HEK293 (cell line): ENCODE measurements around the gene GUF1.

Source experiments
- HOXA7 ChIP-seq: sonication (generic); formaldehyde crosslinking; IDR thresholded peaks from 2 replicates; pipeline ENCODE4 v1.8.1; 2022; ENCODE audit warnings: missing genetic modification reagents, borderline replicate concordance
- PRDM1 ChIP-seq: fragments of 450-650 bp; formaldehyde crosslinking; IDR thresholded peaks from 2 replicates; pipeline ENCODE4; 2016; ENCODE audit warnings: missing biosample characterization, missing genetic modification characterization
- YY1 ChIP-seq: fragments of 450-650 bp; formaldehyde crosslinking; IDR thresholded peaks from 2 replicates; pipeline ENCODE4 v1.5.1; 2018; ENCODE audit warnings: missing biosample characterization, missing genetic modification characterization
- ZFP37 ChIP-seq: fragments of 450-650 bp; formaldehyde crosslinking; IDR thresholded peaks from 2 replicates; pipeline ENCODE4 v1.5.1; 2016; ENCODE audit warnings: missing biosample characterization, missing genetic modification characterization
- ZNF558 ChIP-seq: fragments of 450-650 bp; formaldehyde crosslinking; IDR thresholded peaks from 2 replicates; pipeline ENCODE4 v1.5.1; 2016; ENCODE audit warnings: missing biosample characterization, missing genetic modification characterization
- ZNF596 ChIP-seq: fragments of 450-650 bp; IDR thresholded peaks from 2 replicates; pipeline ENCODE4 v1.5.0; 2018; ENCODE audit warnings: missing biosample characterization, mild to moderate bottlenecking, missing genetic modification characterization, moderate library complexity
- ZSCAN16 ChIP-seq: fragments of 450-650 bp; formaldehyde crosslinking; IDR thresholded peaks from 2 replicates; pipeline ENCODE4 v1.5.1; 2016; ENCODE audit warnings: missing biosample characterization, missing genetic modification characterization
- TF ChIP-seq, protein P1 (sequence below): fragments of 450-650 bp; formaldehyde crosslinking; IDR thresholded peaks from 2 replicates; pipeline ENCODE4 v1.5.1; 2016; ENCODE audit warnings: missing biosample characterization, missing genetic modification characterization
- TF ChIP-seq, protein P2 (sequence below): fragments of 450-650 bp; formaldehyde crosslinking; IDR thresholded peaks from 2 replicates; pipeline ENCODE4 v1.5.1; 2017; ENCODE audit warnings: missing biosample characterization, mild to moderate bottlenecking, missing genetic modification characterization, moderate library complexity
- TF ChIP-seq, protein P3 (sequence below): fragments of 450-650 bp; formaldehyde crosslinking; IDR thresholded peaks from 2 replicates; pipeline ENCODE4 v1.5.1; 2016; ENCODE audit warnings: missing biosample characterization, missing genetic modification characterization
- TF ChIP-seq, protein P4 (sequence below): fragments of 450-650 bp; formaldehyde crosslinking; IDR thresholded peaks from 2 replicates; pipeline ENCODE4 v1.5.1; 2016; ENCODE audit warnings: missing biosample characterization, missing genetic modification characterization

DNA sequence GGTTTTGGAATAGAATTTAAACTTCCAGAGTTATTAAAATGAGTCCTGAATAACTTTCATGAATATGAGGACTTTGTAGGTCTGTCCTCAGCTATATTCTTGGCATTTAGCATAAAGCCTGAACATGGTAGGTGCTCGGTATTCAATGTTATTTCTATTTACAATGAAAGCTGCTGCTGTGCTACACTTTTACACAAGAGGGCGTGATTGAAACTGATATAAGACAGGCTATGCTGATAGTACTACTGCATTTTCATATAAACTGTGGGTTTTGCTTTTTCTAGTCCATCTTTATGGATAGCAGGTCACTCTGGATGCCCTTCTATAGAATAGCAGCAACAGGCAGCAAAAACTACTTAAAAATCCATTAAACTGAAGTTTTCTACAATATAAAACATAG, 60.4 kb downstream of the GUF1 start:
- TF ChIP-seq, protein P1, sequence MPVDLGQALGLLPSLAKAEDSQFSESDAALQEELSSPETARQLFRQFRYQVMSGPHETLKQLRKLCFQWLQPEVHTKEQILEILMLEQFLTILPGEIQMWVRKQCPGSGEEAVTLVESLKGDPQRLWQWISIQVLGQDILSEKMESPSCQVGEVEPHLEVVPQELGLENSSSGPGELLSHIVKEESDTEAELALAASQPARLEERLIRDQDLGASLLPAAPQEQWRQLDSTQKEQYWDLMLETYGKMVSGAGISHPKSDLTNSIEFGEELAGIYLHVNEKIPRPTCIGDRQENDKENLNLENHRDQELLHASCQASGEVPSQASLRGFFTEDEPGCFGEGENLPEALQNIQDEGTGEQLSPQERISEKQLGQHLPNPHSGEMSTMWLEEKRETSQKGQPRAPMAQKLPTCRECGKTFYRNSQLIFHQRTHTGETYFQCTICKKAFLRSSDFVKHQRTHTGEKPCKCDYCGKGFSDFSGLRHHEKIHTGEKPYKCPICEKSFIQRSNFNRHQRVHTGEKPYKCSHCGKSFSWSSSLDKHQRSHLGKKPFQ (tag by site-specific recombination): no peak
- TF ChIP-seq, protein P2, sequence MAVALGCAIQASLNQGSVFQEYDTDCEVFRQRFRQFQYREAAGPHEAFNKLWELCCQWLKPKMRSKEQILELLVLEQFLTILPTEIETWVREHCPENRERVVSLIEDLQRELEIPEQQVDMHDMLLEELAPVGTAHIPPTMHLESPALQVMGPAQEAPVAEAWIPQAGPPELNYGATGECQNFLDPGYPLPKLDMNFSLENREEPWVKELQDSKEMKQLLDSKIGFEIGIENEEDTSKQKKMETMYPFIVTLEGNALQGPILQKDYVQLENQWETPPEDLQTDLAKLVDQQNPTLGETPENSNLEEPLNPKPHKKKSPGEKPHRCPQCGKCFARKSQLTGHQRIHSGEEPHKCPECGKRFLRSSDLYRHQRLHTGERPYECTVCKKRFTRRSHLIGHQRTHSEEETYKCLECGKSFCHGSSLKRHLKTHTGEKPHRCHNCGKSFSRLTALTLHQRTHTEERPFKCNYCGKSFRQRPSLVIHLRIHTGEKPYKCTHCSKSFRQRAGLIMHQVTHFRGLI (tag by site-specific recombination): no peak
- no peak for TF ChIP-seq PRDM1 (tag by site-specific recombination)
- no peak for TF ChIP-seq HOXA7 (CRISPR knock-in tag)
- TF ChIP-seq, protein P3, sequence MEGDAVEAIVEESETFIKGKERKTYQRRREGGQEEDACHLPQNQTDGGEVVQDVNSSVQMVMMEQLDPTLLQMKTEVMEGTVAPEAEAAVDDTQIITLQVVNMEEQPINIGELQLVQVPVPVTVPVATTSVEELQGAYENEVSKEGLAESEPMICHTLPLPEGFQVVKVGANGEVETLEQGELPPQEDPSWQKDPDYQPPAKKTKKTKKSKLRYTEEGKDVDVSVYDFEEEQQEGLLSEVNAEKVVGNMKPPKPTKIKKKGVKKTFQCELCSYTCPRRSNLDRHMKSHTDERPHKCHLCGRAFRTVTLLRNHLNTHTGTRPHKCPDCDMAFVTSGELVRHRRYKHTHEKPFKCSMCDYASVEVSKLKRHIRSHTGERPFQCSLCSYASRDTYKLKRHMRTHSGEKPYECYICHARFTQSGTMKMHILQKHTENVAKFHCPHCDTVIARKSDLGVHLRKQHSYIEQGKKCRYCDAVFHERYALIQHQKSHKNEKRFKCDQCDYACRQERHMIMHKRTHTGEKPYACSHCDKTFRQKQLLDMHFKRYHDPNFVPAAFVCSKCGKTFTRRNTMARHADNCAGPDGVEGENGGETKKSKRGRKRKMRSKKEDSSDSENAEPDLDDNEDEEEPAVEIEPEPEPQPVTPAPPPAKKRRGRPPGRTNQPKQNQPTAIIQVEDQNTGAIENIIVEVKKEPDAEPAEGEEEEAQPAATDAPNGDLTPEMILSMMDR (tag by site-specific recombination): no peak
- TF ChIP-seq YY1 (tag by site-specific recombination): no peak
- TF ChIP-seq ZNF596: no peak
- TF ChIP-seq ZFP37 (tag by site-specific recombination): no peak
- no peak for TF ChIP-seq ZNF558 (tag by site-specific recombination)
- TF ChIP-seq ZSCAN16 (tag by site-specific recombination): no peak
- TF ChIP-seq, protein P4, sequence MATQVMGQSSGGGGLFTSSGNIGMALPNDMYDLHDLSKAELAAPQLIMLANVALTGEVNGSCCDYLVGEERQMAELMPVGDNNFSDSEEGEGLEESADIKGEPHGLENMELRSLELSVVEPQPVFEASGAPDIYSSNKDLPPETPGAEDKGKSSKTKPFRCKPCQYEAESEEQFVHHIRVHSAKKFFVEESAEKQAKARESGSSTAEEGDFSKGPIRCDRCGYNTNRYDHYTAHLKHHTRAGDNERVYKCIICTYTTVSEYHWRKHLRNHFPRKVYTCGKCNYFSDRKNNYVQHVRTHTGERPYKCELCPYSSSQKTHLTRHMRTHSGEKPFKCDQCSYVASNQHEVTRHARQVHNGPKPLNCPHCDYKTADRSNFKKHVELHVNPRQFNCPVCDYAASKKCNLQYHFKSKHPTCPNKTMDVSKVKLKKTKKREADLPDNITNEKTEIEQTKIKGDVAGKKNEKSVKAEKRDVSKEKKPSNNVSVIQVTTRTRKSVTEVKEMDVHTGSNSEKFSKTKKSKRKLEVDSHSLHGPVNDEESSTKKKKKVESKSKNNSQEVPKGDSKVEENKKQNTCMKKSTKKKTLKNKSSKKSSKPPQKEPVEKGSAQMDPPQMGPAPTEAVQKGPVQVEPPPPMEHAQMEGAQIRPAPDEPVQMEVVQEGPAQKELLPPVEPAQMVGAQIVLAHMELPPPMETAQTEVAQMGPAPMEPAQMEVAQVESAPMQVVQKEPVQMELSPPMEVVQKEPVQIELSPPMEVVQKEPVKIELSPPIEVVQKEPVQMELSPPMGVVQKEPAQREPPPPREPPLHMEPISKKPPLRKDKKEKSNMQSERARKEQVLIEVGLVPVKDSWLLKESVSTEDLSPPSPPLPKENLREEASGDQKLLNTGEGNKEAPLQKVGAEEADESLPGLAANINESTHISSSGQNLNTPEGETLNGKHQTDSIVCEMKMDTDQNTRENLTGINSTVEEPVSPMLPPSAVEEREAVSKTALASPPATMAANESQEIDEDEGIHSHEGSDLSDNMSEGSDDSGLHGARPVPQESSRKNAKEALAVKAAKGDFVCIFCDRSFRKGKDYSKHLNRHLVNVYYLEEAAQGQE (tag by site-specific recombination): no peak
